Stimulated activated CD8-positive, alpha-beta memory T cell treated with anti-CD3 and anti-CD28 coated beads, Interleukin-15, amount 100 ng/mL, for 1 hour (primary cell): Measurements from ENCODE around the gene AGPAT2.

ENCODE experiments used
- DNase-seq: peaks from one replicate; pipeline ENCODE4 v3.0.0-alpha.2; 2020; ENCODE audit warnings: low read depth

Gene AGPAT2

DNA sequence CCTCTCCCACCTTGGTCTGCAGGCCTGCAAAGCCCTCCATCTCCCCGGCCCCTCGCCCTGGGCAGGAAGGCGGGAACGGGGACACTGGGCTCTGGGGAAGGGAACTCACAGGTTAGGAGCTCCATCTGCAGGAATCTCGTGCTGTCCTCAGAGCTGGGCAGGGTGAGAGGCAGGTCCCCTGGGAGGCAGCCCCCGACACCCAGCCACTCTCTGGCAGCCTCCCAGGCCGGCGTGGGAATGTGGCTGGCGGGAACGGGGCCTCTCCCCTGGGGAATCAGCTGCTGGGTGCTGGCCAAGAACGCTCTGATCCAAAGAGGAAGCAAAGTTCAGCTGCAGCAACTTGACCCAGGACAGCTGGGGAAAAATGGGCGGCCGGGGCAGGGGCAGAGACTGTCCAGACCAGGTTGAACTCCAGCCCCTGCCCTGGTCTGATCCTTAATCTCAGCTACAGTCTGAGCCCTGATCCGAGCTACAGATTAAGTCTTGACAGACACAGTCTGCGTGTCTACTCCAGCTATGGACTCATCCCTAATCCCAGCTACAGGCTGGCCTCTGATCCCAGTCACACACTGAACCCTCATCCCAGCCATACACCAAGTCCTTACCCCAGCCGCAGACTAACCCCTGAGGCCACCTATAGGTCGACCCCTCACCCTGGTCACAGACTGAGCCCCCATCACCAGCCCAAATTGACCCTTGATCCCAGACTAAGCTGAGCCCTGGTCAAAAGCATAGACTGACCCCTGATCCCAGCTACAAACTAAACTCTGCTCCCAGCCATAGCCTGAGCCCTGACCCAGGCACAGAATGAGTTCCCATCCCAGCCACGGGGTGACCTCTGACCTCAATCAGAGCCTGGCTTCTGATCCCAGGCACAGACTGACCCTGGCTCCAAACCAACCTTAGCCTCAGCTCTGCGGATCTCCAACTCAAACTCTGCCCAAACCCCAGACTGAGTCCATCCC, 61.9 kb downstream of the AGPAT2 start:
- no peak for DNase-seq

DNA sequence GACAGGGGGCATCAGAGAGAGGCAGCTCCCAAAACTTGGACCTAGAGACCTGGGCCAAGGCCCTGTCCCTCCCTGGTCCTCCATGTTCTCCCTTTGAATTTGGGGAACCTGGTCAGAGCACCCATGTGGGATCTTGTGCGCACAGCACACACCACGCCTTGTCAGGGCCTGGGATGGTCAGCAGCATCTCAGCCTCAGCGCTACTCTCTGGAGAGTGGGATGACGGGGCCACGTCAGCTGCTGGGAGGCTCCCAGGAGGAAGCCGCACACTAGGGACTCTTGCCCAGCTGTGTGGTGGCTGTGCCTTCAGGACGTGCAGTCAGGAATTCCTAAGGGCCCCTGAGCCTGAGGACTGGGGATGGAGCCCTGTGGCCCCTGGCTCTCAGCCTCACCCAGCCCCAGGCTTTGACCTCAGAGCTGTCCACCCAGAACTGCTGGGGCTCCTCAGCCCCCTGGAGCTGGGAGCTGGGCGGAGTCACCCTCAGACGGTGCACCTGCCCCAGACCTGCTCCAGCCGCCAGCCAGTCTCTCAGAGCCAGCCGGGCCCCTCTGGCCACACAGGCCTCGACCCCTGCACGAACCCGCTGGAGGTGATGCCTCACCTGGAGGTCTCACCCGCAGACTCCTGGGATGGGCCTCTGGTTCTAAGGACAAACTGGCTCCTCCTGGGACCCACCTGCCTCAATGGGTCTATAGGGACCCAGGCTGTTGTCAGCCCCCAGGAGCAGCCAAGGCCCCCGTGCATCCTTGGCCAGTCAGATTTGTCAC, 62.9 kb downstream of the AGPAT2 start:
- DNase-seq, result no peak

DNA sequence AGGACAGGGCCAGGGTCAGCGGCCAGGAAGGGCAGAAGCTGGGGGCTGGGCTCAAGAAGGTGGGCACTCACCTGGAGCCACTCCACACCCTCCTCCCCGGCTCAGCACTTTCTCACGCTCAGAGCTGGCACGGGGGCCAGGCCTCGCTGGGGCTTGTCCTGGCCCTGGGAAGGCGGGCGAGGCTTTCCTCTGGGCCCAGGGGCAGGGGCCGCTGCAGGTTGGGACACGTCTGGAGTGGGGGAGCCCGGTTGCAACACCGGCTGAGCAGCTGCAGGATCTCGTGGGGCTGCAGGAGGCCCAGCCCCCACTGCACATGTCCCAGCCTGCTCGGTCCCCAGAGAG, 63.4 kb downstream of the AGPAT2 start:
- no peak for DNase-seq
